Ovary (tissue), 1 donor: ENCODE measurements around the gene CBX3.

Source experiments
- EP300 ChIP-seq: sonication (generic); formaldehyde crosslinking; IDR thresholded peaks from one replicate; pipeline ENCODE4 v1.6.1; 2017; ENCODE audit warnings: antibody characterized with exemption
- POLR2A ChIP-seq: fragments of 450-650 bp; IDR thresholded peaks from one replicate; pipeline ENCODE4 v1.6.1; 2017; ENCODE audit warnings: antibody characterized with exemption, mild to moderate bottlenecking, moderate library complexity

- TF ChIP-seq EP300 (no peak), POLR2A (no peak)
Observed at GRCh38 chr7:26190417-26190869, 11.1 kb upstream of the CBX3 start.
